Spleen (tissue), 11 donors: ENCODE data around the gene PAMR1. TPM values are rescaled to one million over a fixed set of nuclear protein-coding genes. Genes with fewer than 3 reads are reported as not detected.
A peak's percentile ranks its signal among the peaks of the same experiment; 100 is the strongest.

Experiments used
- DNase-seq: peaks from one replicate; pipeline ENCODE4 v3.0.0-alpha.2; 2020
- H3K27ac ChIP-seq, 8 donors: fragments of 200-600 bp; sonication (generic) in 7 of 8; 1 replicate in 4 of 8; 2 replicates in 4 of 8; pipeline versions ENCODE4 v1.5.0 to v1.8.0; 2016 to 2021; ENCODE audit warnings: inconsistent platforms in 4 of 8, mild to moderate bottlenecking in 4 of 8, moderate library complexity in 1 of 8
- H3K27me3 ChIP-seq, 7 donors: fragments of 200-600 bp; sonication (generic) in 6 of 7; replicated peaks in 1 of 7; 1 replicate in 4 of 7; 2 replicates in 3 of 7; pipeline versions ENCODE4 v1.5.0 to v1.8.0; 2016 to 2021; ENCODE audit warnings: inconsistent platforms in 3 of 7, mild to moderate bottlenecking in 1 of 7
- H3K36me3 ChIP-seq, 6 donors: fragments of 200-600 bp; sonication (generic) in 5 of 6; 1 replicate in 4 of 6; 2 replicates in 2 of 6; pipeline versions ENCODE4 v1.5.0 to v1.8.0; 2016 to 2021; ENCODE audit warnings: inconsistent platforms in 2 of 6
- H3K4me1 ChIP-seq, 6 donors: fragments of 200-600 bp; sonication (generic) in 5 of 6; 1 replicate in 3 of 6; 2 replicates in 3 of 6; pipeline versions ENCODE4 v1.5.0 to v1.8.0; 2016 to 2021; ENCODE audit warnings: inconsistent platforms in 3 of 6
- H3K4me3 ChIP-seq, 8 donors: fragments of 200-600 bp; sonication (generic) in 7 of 8; 1 replicate in 4 of 8; 2 replicates in 4 of 8; pipeline versions ENCODE4 v1.5.0 to v1.8.0; 2016 to 2021; ENCODE audit warnings: inconsistent platforms in 4 of 8, mild to moderate bottlenecking in 4 of 8, moderate library complexity in 2 of 8
- H3K9me3 ChIP-seq, 8 donors: fragments of 200-600 bp; sonication (generic) in 7 of 8; 1 replicate in 4 of 8; 2 replicates in 4 of 8; pipeline versions ENCODE4 v1.5.0 to v1.8.0; 2016 to 2021; ENCODE audit warnings: inconsistent platforms in 4 of 8
- CTCF ChIP-seq, 11 experiments: fragments of 200-600 bp in 7 of 11; fragments of 450-650 bp in 4 of 11; sonication (generic) in 4 of 11; IDR thresholded peaks in 8 of 11; conservative IDR thresholded peaks in 3 of 11; 1 replicate in 7 of 11; 2 replicates in 4 of 11; pipeline versions ENCODE4 v1.4.0 to v1.8.0; 2016 to 2021; ENCODE audit warnings: antibody characterized with exemption in 11 of 11, inconsistent platforms in 4 of 11, mild to moderate bottlenecking in 1 of 11
- POLR2A ChIP-seq, 3 donors: fragments of 450-650 bp; IDR thresholded peaks; one replicate each; pipeline ENCODE4 v1.5.1; 2017; ENCODE audit warnings: antibody characterized with exemption in 3 of 3, mild to moderate bottlenecking in 1 of 3
- POLR2AphosphoS5 ChIP-seq, 3 donors: sonication (generic); formaldehyde crosslinking; IDR thresholded peaks; one replicate each; pipeline ENCODE4 v1.5.1; 2017; ENCODE audit warnings: antibody characterized with exemption in 3 of 3
- WGBS, 5 donors: extraction: QIAGEN DNeasy Blood & Tissue Kit in 3 of 5; methylation state at CpG; one replicate each; pipeline versions ENCODE4 v1.1.5 to v1.1.7; 2013 to 2018; 5-methylcytosine and 5-hydroxymethylcytosine counted together
- intact Hi-C: fragments of 100-400 bp; cut with DNase I; formaldehyde crosslinking; loops from one replicate; pipeline ENCODE4 v1.15.0; 2023; ENCODE audit warnings: low total_unique reads
- polyA plus RNA-seq, 3 donors: library from polyadenylated mRNA; stranded (reverse); fragments of 200-250 nt; gene quantifications; one replicate each; pipeline ENCODE4 v1.2.1, GENCODE V29; 2013
- total RNA-seq, 7 donors: library from RNA; depleted of rRNA in 3 of 7; stranded (reverse); fragments of >200 nt in 3 of 7; fragmentation: NEBNext Ultra II Directional in 4 of 7; extraction: Animal tissue kit (Norgen Biotek cat#: 25700) in 4 of 7; gene quantifications; one replicate each; pipeline versions ENCODE4 v1.1.0 to v1.2.1, GENCODE V29; 2016 to 2021
- donor health status: healthy with polysubstance abuse.
- donor health status: DM: no; HTN: no; CAD: no; lungs with moderate emphysema.
- donor health status: DM: no; HTN: no; CAD: no.
- donor health status: Bipolar disorder and iron deficiency.
- donor health status: healthy.
- donor health status: DM: no; HTN: no; CAD: no.
- donor health status: DM: yes; HTN: yes; CAD: no.

Gene PAMR1
- total and polyA plus RNA-seq, 10 donors = 1.3 to 23.6 (median 5.1) TPM

GRCh38 chr11:35558513-35558912 is 33.1 kb upstream of the PAMR1 start:
- Histone ChIP-seq H3K4me3 (no peak overlapping the region), H3K4me1 (no peaks in the 10 kb centered on the region), H3K27ac (no peak overlapping the region), H3K9me3 (no peaks in the 10 kb centered on the region), H3K36me3 (no peaks in the 10 kb centered on the region), H3K27me3 (peaks cover 0 to 18% (median 0%) of the 10 kb centered on the region in 7 donors)
- WGBS, 5 donors = 68 to 83% (median 76%) methylated on average over 3 of the region's 3 CpGs
- intact Hi-C loops = no loop called here
- TF ChIP-seq POLR2A (IDR thresholded peaks at IDR 0.05) (no peak), CTCF (IDR thresholded peaks at IDR 0.05 in 8 of 11, conservative IDR thresholded peaks at IDR 0.05 in 3 of 11) (peak in 1 of 11 experiments; percentile 16)
- no peak for DNase-seq

GRCh38 chr11:35555488-35555887 is 30.1 kb upstream of the PAMR1 start:
- Histone ChIP-seq H3K4me3 (no peak overlapping the region), H3K36me3 (no peaks in the 10 kb centered on the region), H3K27me3 (peaks cover 0 to 15% (median 0%) of the 10 kb centered on the region in 7 donors), H3K9me3 (no peaks in the 10 kb centered on the region), H3K27ac (no peak overlapping the region), H3K4me1 (no peaks in the 10 kb centered on the region)
- no peak for DNase-seq
- TF ChIP-seq POLR2A (IDR thresholded peaks at IDR 0.05) (no peak), POLR2AphosphoS5 (IDR thresholded peaks at IDR 0.05) (no peak), CTCF (IDR thresholded peaks at IDR 0.05 in 8 of 11, conservative IDR thresholded peaks at IDR 0.05 in 3 of 11) (no peak)
- intact Hi-C loops = no loop called here

DNA sequence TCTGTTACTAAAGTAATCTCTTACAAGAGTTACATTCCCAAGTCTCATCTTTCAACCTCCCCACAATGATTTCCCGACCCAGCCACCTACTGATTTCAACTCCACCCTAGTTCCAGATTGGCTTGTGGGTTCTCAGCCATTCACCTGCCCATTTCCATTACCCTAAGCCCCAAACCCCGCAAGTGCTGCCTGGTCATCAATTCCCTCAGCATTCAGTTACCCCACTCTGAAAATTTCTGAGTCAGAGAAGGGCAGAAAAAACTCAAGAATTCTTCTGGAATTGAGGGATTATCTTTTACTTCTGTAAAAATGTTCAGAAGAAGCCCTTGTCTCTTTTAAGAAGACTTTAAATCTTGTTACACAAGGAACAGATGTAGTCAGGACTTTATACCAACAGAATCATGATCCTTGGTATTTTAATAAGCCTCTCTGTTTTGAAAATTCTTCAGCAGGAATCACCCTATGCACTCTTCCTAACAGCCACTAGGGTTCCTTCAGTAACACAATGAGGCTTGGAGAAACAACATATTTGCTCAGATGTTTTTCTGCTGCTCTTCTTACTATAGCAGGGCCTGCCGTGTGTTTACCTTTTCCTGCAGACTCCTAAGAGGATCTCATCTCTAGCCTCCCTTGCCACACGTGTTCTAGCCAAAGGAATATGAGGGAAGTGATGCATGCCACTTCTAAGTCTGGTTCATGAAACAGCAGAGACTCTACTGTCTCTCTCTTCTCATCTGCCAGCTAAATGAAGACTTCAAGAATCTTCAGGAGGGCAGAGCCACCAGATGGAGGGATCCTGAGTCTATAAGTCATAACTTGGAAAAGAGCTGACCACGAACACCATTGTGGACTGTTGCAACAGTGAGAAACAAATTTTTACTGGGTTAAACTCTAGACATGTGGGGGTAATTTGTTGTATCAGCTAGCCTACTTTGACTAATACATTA is 29.3 kb upstream of the PAMR1 start:
- Histone ChIP-seq H3K4me1 (no peaks in the 10 kb centered on the region), H3K4me3 (no peak overlapping the region), H3K9me3 (no peaks in the 10 kb centered on the region), H3K36me3 (no peaks in the 10 kb centered on the region), H3K27me3 (peaks cover 0 to 22% (median 0%) of the 10 kb centered on the region in 7 donors), H3K27ac (no peak overlapping the region)
- no peak for DNase-seq
- TF ChIP-seq POLR2A (IDR thresholded peaks at IDR 0.05) (no peak), CTCF (IDR thresholded peaks at IDR 0.05 in 8 of 11, conservative IDR thresholded peaks at IDR 0.05 in 3 of 11) (peak in 1 of 11 experiments; percentile 21)
- intact Hi-C loops = no loop called here
- 57 to 71% (median 61%) methylated on average over 5 of the region's 5 CpGs for WGBS, 5 donors

DNA sequence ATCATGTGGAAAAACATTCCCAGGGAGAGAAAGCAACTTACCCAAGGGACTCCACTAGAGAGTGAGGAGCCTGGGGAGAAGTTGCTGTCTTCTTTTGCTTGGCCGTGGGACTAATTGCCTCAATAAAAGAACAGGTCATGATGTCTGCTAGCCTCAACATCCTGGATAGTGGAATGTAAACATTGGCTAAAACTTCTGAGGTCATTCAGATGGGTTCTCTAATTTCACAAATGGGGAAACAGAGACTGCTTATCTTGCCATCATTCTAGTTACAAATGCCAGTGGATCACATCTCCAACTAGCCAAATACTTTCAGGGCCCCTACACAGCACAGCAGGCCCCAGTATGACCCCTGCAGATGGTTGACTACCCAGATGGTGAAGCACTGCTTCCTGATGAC is 28.4 kb upstream of the PAMR1 start:
- Histone ChIP-seq H3K36me3 (no peaks in the 10 kb centered on the region), H3K4me1 (no peaks in the 10 kb centered on the region), H3K4me3 (no peak overlapping the region), H3K27ac (no peak overlapping the region), H3K27me3 (peaks cover 0 to 16% (median 0%) of the 10 kb centered on the region in 7 donors), H3K9me3 (no peaks in the 10 kb centered on the region)
- no peak for TF ChIP-seq CTCF (IDR thresholded peaks at IDR 0.05 in 8 of 11, conservative IDR thresholded peaks at IDR 0.05 in 3 of 11)
- TF ChIP-seq POLR2A (IDR thresholded peaks at IDR 0.05) = no peak
- no peak for TF ChIP-seq POLR2AphosphoS5 (IDR thresholded peaks at IDR 0.05)
- 61 to 78% (median 74%) methylated on average over 1 of the region's 1 CpG for WGBS, 5 donors
- intact Hi-C loops = no loop called here
- DNase-seq = no peak
